Measurements from ENCODE around the gene NEU1.

NEU1 gene

GRCh38 chr6:31886541-31886991 lies 23.9 kb upstream of the NEU1 start:
- Histone ChIP-seq H2BK120ac (ENCODE audit: low read depth, low read length) (no peak overlapping the region), H3K4me3 (ENCODE audit: insufficient read depth in 1 of 2, low read depth in 1 of 2, low read length in 2 of 2) (no peak overlapping the region), H3K4me2 (ENCODE audit: low read length, poor library complexity, severe bottlenecking) (no peak overlapping the region), H3K36me3 (ENCODE audit: control insufficient read depth in 1 of 2, insufficient read depth in 2 of 2, low read depth in 1 of 2, low read length in 2 of 2) (peaks cover 66 to 86% of the 10 kb centered on the region in 2 experiments), H3K18ac (ENCODE audit: low read depth in 1 of 2, low read length in 2 of 2) (no peak overlapping the region), H2AFZ (ENCODE audit: low read depth, low read length) (no peak overlapping the region), H2BK15ac (ENCODE audit: low read depth, poor library complexity, severe bottlenecking) (no peak overlapping the region), H4K91ac (ENCODE audit: low read length) (no peak overlapping the region), H3K14ac (ENCODE audit: low read length in 2 of 2) (no peak overlapping the region), H3K9me3 (ENCODE audit: control insufficient read depth, low read length) (no peaks in the 10 kb centered on the region), H3K27ac (ENCODE audit: low read length, poor library complexity, severe bottlenecking) (no peak overlapping the region), H3K23ac (ENCODE audit: low read length in 2 of 2) (no peak overlapping the region), H4K8ac (ENCODE audit: low read length) (no peak overlapping the region), H3K27me3 (ENCODE audit: control insufficient read depth in 1 of 2, insufficient read depth in 1 of 2, low read length in 2 of 2) (no peaks in the 10 kb centered on the region), H3K4ac (ENCODE audit: low read depth in 1 of 2, low read length in 2 of 2) (no peak overlapping the region), H3K9ac (ENCODE audit: low read length) (no peak overlapping the region), H2AK5ac (ENCODE audit: low read length, severe bottlenecking) (no peak overlapping the region), H2BK5ac (ENCODE audit: low read depth, low read length, poor library complexity, severe bottlenecking) (no peak overlapping the region), H2BK12ac (ENCODE audit: low read length in 2 of 2) (no peak overlapping the region), H3K4me1 (ENCODE audit: control insufficient read depth, insufficient read depth, low read depth, low read length) (peaks cover 9% of the 10 kb centered on the region), H3K79me1 (replicated peaks; ENCODE audit: low read length, poor library complexity, severe bottlenecking) (peaks cover 7% of the 10 kb centered on the region)
- DNase-seq, result no peak
- WGBS, result 96% methylated on average over 18 of the region's 18 CpGs

- no peak overlapping the region for H2AFZ ChIP-seq (ENCODE audit: low read depth, low read length)
- no peak overlapping the region for H3K9ac ChIP-seq (ENCODE audit: low read length)
- peaks cover 9% of the 10 kb centered on the region for H3K4me1 ChIP-seq (ENCODE audit: control insufficient read depth, insufficient read depth, low read depth, low read length)
- no peak overlapping the region for H2BK12ac ChIP-seq (ENCODE audit: low read length in 2 of 2)
- H3K36me3 ChIP-seq (ENCODE audit: control insufficient read depth in 1 of 2, insufficient read depth in 2 of 2, low read depth in 1 of 2, low read length in 2 of 2), result peaks cover 85 to 94% of the 10 kb centered on the region in 2 experiments
- H3K4me3 ChIP-seq (ENCODE audit: insufficient read depth in 1 of 2, low read depth in 1 of 2, low read length in 2 of 2), result no peak overlapping the region
- H2BK120ac ChIP-seq (ENCODE audit: low read depth, low read length), result no peak overlapping the region
- H2BK15ac ChIP-seq (ENCODE audit: low read depth, poor library complexity, severe bottlenecking), result no peak overlapping the region
- H4K8ac ChIP-seq (ENCODE audit: low read length), result no peak overlapping the region
- H2AK5ac ChIP-seq (ENCODE audit: low read length, severe bottlenecking), result no peak overlapping the region
- H3K4me2 ChIP-seq (ENCODE audit: low read length, poor library complexity, severe bottlenecking), result no peak overlapping the region
- H3K27me3 ChIP-seq (ENCODE audit: control insufficient read depth in 1 of 2, insufficient read depth in 1 of 2, low read length in 2 of 2), result no peaks in the 10 kb centered on the region
- peaks cover 7% of the 10 kb centered on the region for H3K79me1 ChIP-seq (replicated peaks; ENCODE audit: low read length, poor library complexity, severe bottlenecking)
- H4K91ac ChIP-seq (ENCODE audit: low read length), result no peak overlapping the region
- DNase-seq, result no peak
- WGBS, result 98% methylated on average over 22 of the region's 22 CpGs
- no peak overlapping the region for H3K14ac ChIP-seq (ENCODE audit: low read length in 2 of 2)
- H3K27ac ChIP-seq (ENCODE audit: low read length, poor library complexity, severe bottlenecking), result no peak overlapping the region
- H3K9me3 ChIP-seq (ENCODE audit: control insufficient read depth, low read length), result no peaks in the 10 kb centered on the region
- H3K23ac ChIP-seq (ENCODE audit: low read length in 2 of 2), result no peak overlapping the region
- no peak overlapping the region for H2BK5ac ChIP-seq (ENCODE audit: low read depth, low read length, poor library complexity, severe bottlenecking)
- H3K4ac ChIP-seq (ENCODE audit: low read depth in 1 of 2, low read length in 2 of 2), result no peak overlapping the region
- H3K18ac ChIP-seq (ENCODE audit: low read depth in 1 of 2, low read length in 2 of 2), result no peak overlapping the region
Measured at GRCh38 chr6:31884528-31885035, 22.0 kb upstream of the NEU1 start.

DNA sequence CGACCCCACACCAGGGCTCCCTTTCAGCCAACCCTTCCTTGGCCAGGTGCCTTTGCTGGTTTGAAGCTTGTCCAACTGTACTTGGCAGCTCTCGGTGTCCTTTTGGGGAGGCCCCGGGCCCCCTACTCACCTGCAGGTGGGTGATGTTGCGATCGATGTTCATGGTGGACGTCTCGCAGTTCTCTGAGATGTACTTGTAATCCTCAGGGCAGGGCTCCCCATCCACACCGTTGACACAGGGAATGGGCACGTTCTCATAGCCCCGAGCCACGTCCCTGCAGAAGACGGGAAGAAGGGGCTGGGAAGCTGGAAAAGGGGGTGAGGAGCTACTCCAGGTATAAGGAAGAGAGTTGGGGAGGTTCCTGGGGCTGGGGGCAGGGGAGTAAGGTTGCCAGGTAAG lies 21.1 kb upstream of the NEU1 start:
- Histone ChIP-seq H3K14ac (ENCODE audit: low read length in 2 of 2) (no peak overlapping the region), H3K27ac (ENCODE audit: low read length, poor library complexity, severe bottlenecking) (no peak overlapping the region), H4K8ac (ENCODE audit: low read length) (no peak overlapping the region), H4K91ac (ENCODE audit: low read length) (no peak overlapping the region), H3K36me3 (ENCODE audit: control insufficient read depth in 1 of 2, insufficient read depth in 2 of 2, low read depth in 1 of 2, low read length in 2 of 2) (peaks cover 85 to 87% of the 10 kb centered on the region in 2 experiments), H3K27me3 (ENCODE audit: control insufficient read depth in 1 of 2, insufficient read depth in 1 of 2, low read length in 2 of 2) (no peaks in the 10 kb centered on the region), H3K9me3 (ENCODE audit: control insufficient read depth, low read length) (no peaks in the 10 kb centered on the region), H2BK120ac (ENCODE audit: low read depth, low read length) (no peak overlapping the region), H3K4me3 (ENCODE audit: insufficient read depth in 1 of 2, low read depth in 1 of 2, low read length in 2 of 2) (no peak overlapping the region), H3K4me2 (ENCODE audit: low read length, poor library complexity, severe bottlenecking) (no peak overlapping the region), H3K9ac (ENCODE audit: low read length) (no peak overlapping the region), H2BK5ac (ENCODE audit: low read depth, low read length, poor library complexity, severe bottlenecking) (no peak overlapping the region), H2BK15ac (ENCODE audit: low read depth, poor library complexity, severe bottlenecking) (no peak overlapping the region), H2BK12ac (ENCODE audit: low read length in 2 of 2) (no peak overlapping the region), H3K18ac (ENCODE audit: low read depth in 1 of 2, low read length in 2 of 2) (no peak overlapping the region), H3K79me1 (replicated peaks; ENCODE audit: low read length, poor library complexity, severe bottlenecking) (peaks cover 2% of the 10 kb centered on the region), H3K4ac (ENCODE audit: low read depth in 1 of 2, low read length in 2 of 2) (no peak overlapping the region), H3K23ac (ENCODE audit: low read length in 2 of 2) (no peak overlapping the region), H2AFZ (ENCODE audit: low read depth, low read length) (no peak overlapping the region), H3K4me1 (ENCODE audit: control insufficient read depth, insufficient read depth, low read depth, low read length) (peaks cover 9% of the 10 kb centered on the region), H2AK5ac (ENCODE audit: low read length, severe bottlenecking) (no peak overlapping the region)
- no peak for DNase-seq
- 97% methylated on average over 12 of the region's 12 CpGs for WGBS

GRCh38 chr6:31882344-31882743 lies 19.7 kb upstream of the NEU1 start:
- no peak overlapping the region for H2AK5ac ChIP-seq (ENCODE audit: low read length, severe bottlenecking)

More at GRCh38 chr6:31882344-31882743, 19.7 kb upstream of the NEU1 start:
- WGBS, result 70% methylated on average over 6 of the region's 6 CpGs
- Histone ChIP-seq H3K18ac (ENCODE audit: low read depth in 1 of 2, low read length in 2 of 2) (no peak overlapping the region), H3K4me3 (ENCODE audit: insufficient read depth in 1 of 2, low read depth in 1 of 2, low read length in 2 of 2) (no peak overlapping the region), H3K4ac (ENCODE audit: low read depth in 1 of 2, low read length in 2 of 2) (no peak overlapping the region), H3K27ac (ENCODE audit: low read length, poor library complexity, severe bottlenecking) (no peak overlapping the region), H2BK120ac (ENCODE audit: low read depth, low read length) (no peak overlapping the region), H3K4me1 (ENCODE audit: control insufficient read depth, insufficient read depth, low read depth, low read length) (peaks cover 9% of the 10 kb centered on the region), H3K36me3 (ENCODE audit: control insufficient read depth in 1 of 2, insufficient read depth in 2 of 2, low read depth in 1 of 2, low read length in 2 of 2) (peaks cover 72 to 74% of the 10 kb centered on the region in 2 experiments), H3K14ac (ENCODE audit: low read length in 2 of 2) (no peak overlapping the region), H3K23ac (ENCODE audit: low read length in 2 of 2) (no peak overlapping the region), H3K9ac (ENCODE audit: low read length) (no peak overlapping the region), H2BK12ac (ENCODE audit: low read length in 2 of 2) (no peak overlapping the region), H2BK15ac (ENCODE audit: low read depth, poor library complexity, severe bottlenecking) (no peak overlapping the region), H4K91ac (ENCODE audit: low read length) (no peak overlapping the region), H2AFZ (ENCODE audit: low read depth, low read length) (no peak overlapping the region), H3K79me1 (replicated peaks; ENCODE audit: low read length, poor library complexity, severe bottlenecking) (no peaks in the 10 kb centered on the region), H3K9me3 (ENCODE audit: control insufficient read depth, low read length) (no peaks in the 10 kb centered on the region), H3K4me2 (ENCODE audit: low read length, poor library complexity, severe bottlenecking) (no peak overlapping the region), H3K27me3 (ENCODE audit: control insufficient read depth in 1 of 2, insufficient read depth in 1 of 2, low read length in 2 of 2) (no peaks in the 10 kb centered on the region), H2BK5ac (ENCODE audit: low read depth, low read length, poor library complexity, severe bottlenecking) (no peak overlapping the region), H4K8ac (ENCODE audit: low read length) (peak overlapping the region; percentile 10)
- DNase-seq, result peak; percentile 26
